ENCODE measurements around the gene EXOC7.

DNA sequence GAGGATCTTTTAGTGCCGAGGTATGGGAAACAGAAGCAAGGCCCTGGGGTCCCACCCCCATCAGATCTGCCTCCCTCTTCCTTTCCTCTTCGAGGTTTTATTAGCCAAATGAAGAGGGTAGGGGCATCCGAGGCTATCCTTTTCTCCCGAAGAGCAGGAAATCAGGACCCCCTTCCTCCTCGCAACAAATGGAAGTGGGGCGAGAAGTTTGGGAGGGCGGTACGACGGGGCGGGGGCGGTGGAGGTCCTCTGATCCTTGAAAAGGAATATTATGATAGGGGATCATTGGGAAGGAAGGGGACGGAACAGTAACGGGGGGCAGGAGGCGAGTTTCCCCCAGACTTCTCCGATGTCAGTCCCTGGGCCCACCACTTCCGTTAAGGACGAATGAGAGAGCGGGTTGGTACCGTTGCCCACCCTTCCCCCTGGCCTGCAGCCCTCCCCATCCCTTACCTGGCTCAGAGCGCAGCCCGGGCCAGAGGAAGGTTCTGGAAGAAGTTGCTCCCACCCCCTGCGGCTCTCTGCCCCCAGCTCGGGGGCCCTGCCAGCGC, 37.1 kb upstream of the EXOC7 start:
- TF ChIP-seq CTCF (conservative IDR thresholded peaks at IDR 0.05 in 1 of 2, IDR thresholded peaks at IDR 0.05 in 1 of 2; ENCODE audit: low read depth in 1 of 2, low read length in 2 of 2) (no peak), EZH2 (IDR thresholded peaks at IDR 0.05; ENCODE audit: low read length, missing control alignments) (peak; percentile 97)

Measured in fibroblast of lung (primary cell).